ENCODE data around the gene PRMT2. TPM values are rescaled to one million over a fixed set of nuclear protein-coding genes. Genes with fewer than 3 reads are reported as not detected.

The PRMT2 gene
- total RNA-seq, 1 experiment from 2014 or later, result 101 TPM

DNA sequence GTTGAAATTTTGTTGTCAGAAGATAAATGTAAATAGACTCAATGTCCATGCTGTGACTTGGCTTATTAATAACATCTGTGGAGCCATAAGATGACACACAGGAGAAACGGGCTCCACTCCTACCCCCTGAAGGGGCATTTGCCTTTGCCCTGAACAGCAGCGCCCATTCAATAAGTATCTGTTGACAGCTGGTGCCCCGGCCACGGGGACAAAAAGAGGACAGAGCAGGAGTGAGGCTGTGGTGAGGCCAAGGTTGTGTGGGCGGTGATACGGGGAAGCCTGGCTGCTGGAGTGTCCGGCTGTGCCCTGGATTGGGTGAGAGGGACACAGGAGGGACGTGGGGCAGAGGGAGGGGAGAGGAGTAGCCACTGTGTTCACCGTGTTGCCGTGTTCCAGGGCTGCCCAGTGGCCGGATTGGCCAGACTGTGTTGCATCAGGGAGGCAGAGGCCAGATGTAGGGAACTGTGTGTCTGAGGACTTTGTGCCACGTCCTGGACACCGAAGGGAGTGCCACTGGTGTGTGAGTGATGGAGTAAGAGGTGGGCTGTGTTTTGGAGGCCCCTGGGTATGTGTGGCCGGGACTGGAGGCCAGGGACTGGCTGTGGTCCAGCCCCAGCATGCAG is 15.1 kb downstream of the PRMT2 start:
- H2AFZ ChIP-seq (ENCODE audit: low read length), result no peak overlapping the region
- peaks cover 4% of the 10 kb centered on the region; the same call in 1 of the 2 replicates for H4K20me1 ChIP-seq (ENCODE audit: low read length)
- H3K79me2 ChIP-seq (ENCODE audit: low read length), result no peaks in the 10 kb centered on the region
- H3K27me3 ChIP-seq (ENCODE audit: low read length), result no peaks in the 10 kb centered on the region
- ChIA-PET CTCF (no interaction called here), POLR2A (ENCODE audit: unreplicated experiment) (no interaction called here)
- H3K9me2 ChIP-seq (replicated peaks; ENCODE audit: low read length), result no peaks in the 10 kb centered on the region
- H3K9ac ChIP-seq (ENCODE audit: low read length), result no peak overlapping the region
- H3K4me1 ChIP-seq (ENCODE audit: insufficient read depth, low read length), result no peaks in the 10 kb centered on the region
- no TSS peak for BruUV-seq (replicated peaks)
- intact Hi-C loops (cut with micrococcal nuclease), result no loop called here
- no peaks in the 10 kb centered on the region for H3F3A ChIP-seq (ENCODE audit: low read length, unreplicated experiment)
- no peak for DNase-seq
- ATAC-seq, result no peak
- peaks cover 81% of the 10 kb centered on the region for H3K36me3 ChIP-seq (ENCODE audit: low read depth, low read length)
- H3K4me3 ChIP-seq (ENCODE audit: low read length), result no peak overlapping the region
- no peak overlapping the region for H3K27ac ChIP-seq (ENCODE audit: low read length)
- H3K4me2 ChIP-seq (ENCODE audit: low read length), result no peak overlapping the region
- TF ChIP-seq EZH2 (IDR thresholded peaks at IDR 0.05; ENCODE audit: low read length, unreplicated experiment) (no peak), EZH2phosphoT487 (IDR thresholded peaks at IDR 0.05; ENCODE audit: borderline replicate concordance, low read length) (no peak)
- TF ChIP-seq, protein P1, sequence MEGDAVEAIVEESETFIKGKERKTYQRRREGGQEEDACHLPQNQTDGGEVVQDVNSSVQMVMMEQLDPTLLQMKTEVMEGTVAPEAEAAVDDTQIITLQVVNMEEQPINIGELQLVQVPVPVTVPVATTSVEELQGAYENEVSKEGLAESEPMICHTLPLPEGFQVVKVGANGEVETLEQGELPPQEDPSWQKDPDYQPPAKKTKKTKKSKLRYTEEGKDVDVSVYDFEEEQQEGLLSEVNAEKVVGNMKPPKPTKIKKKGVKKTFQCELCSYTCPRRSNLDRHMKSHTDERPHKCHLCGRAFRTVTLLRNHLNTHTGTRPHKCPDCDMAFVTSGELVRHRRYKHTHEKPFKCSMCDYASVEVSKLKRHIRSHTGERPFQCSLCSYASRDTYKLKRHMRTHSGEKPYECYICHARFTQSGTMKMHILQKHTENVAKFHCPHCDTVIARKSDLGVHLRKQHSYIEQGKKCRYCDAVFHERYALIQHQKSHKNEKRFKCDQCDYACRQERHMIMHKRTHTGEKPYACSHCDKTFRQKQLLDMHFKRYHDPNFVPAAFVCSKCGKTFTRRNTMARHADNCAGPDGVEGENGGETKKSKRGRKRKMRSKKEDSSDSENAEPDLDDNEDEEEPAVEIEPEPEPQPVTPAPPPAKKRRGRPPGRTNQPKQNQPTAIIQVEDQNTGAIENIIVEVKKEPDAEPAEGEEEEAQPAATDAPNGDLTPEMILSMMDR (conservative IDR thresholded peaks at IDR 0.05; ENCODE audit: low read depth, low read length), result no peak
- H3K9me3 ChIP-seq (ENCODE audit: low read length), result peaks cover 5% of the 10 kb centered on the region; the same call in 1 of the 2 replicates

DNA sequence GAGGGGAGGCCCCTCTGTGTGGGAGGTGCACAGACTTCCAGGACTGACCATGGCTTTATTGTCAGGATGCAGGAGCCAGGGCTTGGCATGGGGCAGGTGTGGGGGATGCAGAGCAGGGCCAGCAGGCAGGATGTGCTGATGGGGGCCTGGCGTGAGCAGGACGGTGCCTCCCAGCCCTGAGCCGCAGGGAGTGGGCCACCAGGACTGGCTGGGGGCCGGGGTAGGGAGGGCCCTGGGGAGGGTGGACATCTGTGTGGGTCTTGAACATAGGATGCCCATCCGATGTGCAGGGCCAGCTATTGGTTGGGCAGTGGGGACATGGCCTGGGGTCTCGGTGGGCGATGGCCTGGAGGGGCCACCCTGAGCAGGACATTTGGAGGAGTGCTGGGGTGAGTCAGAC is 15.6 kb downstream of the PRMT2 start:
- BruUV-seq (replicated peaks), result no TSS peak
- no peaks in the 10 kb centered on the region for H3K4me1 ChIP-seq (ENCODE audit: insufficient read depth, low read length)
- TF ChIP-seq, protein P1 (conservative IDR thresholded peaks at IDR 0.05; ENCODE audit: low read depth, low read length), result no peak
- TF ChIP-seq EZH2phosphoT487 (IDR thresholded peaks at IDR 0.05; ENCODE audit: borderline replicate concordance, low read length) (no peak), EZH2 (IDR thresholded peaks at IDR 0.05; ENCODE audit: low read length, unreplicated experiment) (no peak)
- H3F3A ChIP-seq (ENCODE audit: low read length, unreplicated experiment), result no peaks in the 10 kb centered on the region
- no peak overlapping the region for H3K4me3 ChIP-seq (ENCODE audit: low read length)
- H2AFZ ChIP-seq (ENCODE audit: low read length), result no peak overlapping the region
- H4K20me1 ChIP-seq (ENCODE audit: low read length), result peaks cover 4% of the 10 kb centered on the region; the same call in 1 of the 2 replicates
- intact Hi-C loops (cut with micrococcal nuclease), result no loop called here
- H3K27me3 ChIP-seq (ENCODE audit: low read length), result no peaks in the 10 kb centered on the region
- no peak overlapping the region for H3K4me2 ChIP-seq (ENCODE audit: low read length)
- no peaks in the 10 kb centered on the region for H3K79me2 ChIP-seq (ENCODE audit: low read length)
- ATAC-seq, result no peak
- peaks cover 5% of the 10 kb centered on the region; the same call in 1 of the 2 replicates for H3K9me3 ChIP-seq (ENCODE audit: low read length)
- DNase-seq, result no peak
- no peak overlapping the region for H3K27ac ChIP-seq (ENCODE audit: low read length)
- ChIA-PET POLR2A (ENCODE audit: unreplicated experiment) (no interaction called here), CTCF (no interaction called here)
- H3K9me2 ChIP-seq (replicated peaks; ENCODE audit: low read length), result no peaks in the 10 kb centered on the region
- H3K36me3 ChIP-seq (ENCODE audit: low read depth, low read length), result peaks cover 80% of the 10 kb centered on the region
- H3K9ac ChIP-seq (ENCODE audit: low read length), result no peak overlapping the region

DNA sequence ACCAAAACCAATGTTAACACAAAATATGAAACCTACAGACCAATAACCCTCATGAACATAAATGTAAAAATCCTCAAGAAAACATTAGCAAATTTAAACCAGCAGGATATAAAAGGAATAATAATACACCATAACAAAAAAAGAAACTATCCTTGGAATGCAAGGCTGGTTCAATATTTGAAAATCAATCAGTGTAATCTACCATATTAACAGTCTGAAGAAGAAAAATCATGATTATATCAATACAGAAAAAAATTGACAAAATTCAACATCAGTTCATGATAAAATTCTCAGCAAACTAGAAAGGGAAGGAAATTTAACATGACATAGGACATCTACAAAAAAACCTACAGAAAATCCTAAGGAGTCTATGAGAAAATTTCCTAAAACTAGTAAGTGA is 19.8 kb downstream of the PRMT2 start:
- intact Hi-C loops (cut with micrococcal nuclease), result no loop called here
- ChIA-PET CTCF (no interaction called here), POLR2A (ENCODE audit: unreplicated experiment) (no interaction called here)
- no peak for TF ChIP-seq EZH2 (IDR thresholded peaks at IDR 0.05; ENCODE audit: low read length, unreplicated experiment)
- no peak for TF ChIP-seq EZH2phosphoT487 (IDR thresholded peaks at IDR 0.05; ENCODE audit: borderline replicate concordance, low read length)
- H3K36me3 ChIP-seq (ENCODE audit: low read depth, low read length), result peaks cover 45% of the 10 kb centered on the region
- H3K27me3 ChIP-seq (ENCODE audit: low read length), result no peaks in the 10 kb centered on the region
- no peaks in the 10 kb centered on the region for H4K20me1 ChIP-seq (ENCODE audit: low read length)
- no peak for DNase-seq
- H3K4me1 ChIP-seq (ENCODE audit: insufficient read depth, low read length), result no peaks in the 10 kb centered on the region
- ATAC-seq, result no peak
- peaks cover 5% of the 10 kb centered on the region; the same call in 1 of the 2 replicates for H3K9me3 ChIP-seq (ENCODE audit: low read length)
- H3K9me2 ChIP-seq (replicated peaks; ENCODE audit: low read length), result no peaks in the 10 kb centered on the region
- no peak overlapping the region for H3K27ac ChIP-seq (ENCODE audit: low read length)
- H3K4me2 ChIP-seq (ENCODE audit: low read length), result no peak overlapping the region
- H3F3A ChIP-seq (ENCODE audit: low read length, unreplicated experiment), result no peaks in the 10 kb centered on the region
- H3K4me3 ChIP-seq (ENCODE audit: low read length), result no peak overlapping the region
- no peaks in the 10 kb centered on the region for H3K79me2 ChIP-seq (ENCODE audit: low read length)
- no TSS peak for BruUV-seq (replicated peaks)
- H3K9ac ChIP-seq (ENCODE audit: low read length), result no peak overlapping the region
- H2AFZ ChIP-seq (ENCODE audit: low read length), result no peak overlapping the region

Measured in PC-3 (cell line).